Endometrial microvascular endothelial cells (primary cell): ENCODE data around the gene ZNF445. TPM values are rescaled to one million over a fixed set of nuclear protein-coding genes. Genes with fewer than 3 reads are reported as not detected.
"Not testable (repeated sequence)": the region's sequence is repeated elsewhere in the genome, so short reads cannot be mapped to it uniquely, and the experiment has no call there.

Source experiments
- in situ Hi-C: cut with HindIII; loops from 2 replicates; pipeline ENCODE4 v1.10.0; 2017; ENCODE audit warnings: low sequenced_read_pairs, low pct_unique_long_range_greater_than_20kb; ENCODE audit errors: inconsistent ontology term
- total RNA-seq: library from RNA; depleted of rRNA; stranded (reverse); fragments of >200 nt; gene quantifications from one replicate; pipeline ENCODE4 v1.2.3, GENCODE V29; 2015; ENCODE audit errors: inconsistent ontology term

ZNF445 gene
- total RNA-seq, 1 donor from 2014 or later = 6.3 TPM

- in situ Hi-C loops = no loop called here
These were observed 34.7 kb downstream of the ZNF445 start for GRCh38 chr3:44442596-44443309.

- in situ Hi-C loops = no loop called here
These were observed 37.8 kb downstream of the ZNF445 start for GRCh38 chr3:44439499-44440295.

GRCh38 chr3:44437800-44438199 lies 39.7 kb downstream of the ZNF445 start:
- in situ Hi-C loops = no loop called here

GRCh38 chr3:44436181-44436580 lies 41.3 kb downstream of the ZNF445 start:
- in situ Hi-C loops = no loop called here

- in situ Hi-C loops = no loop called here
These were observed 42.5 kb downstream of the ZNF445 start for GRCh38 chr3:44434834-44435510.

- in situ Hi-C loops = no loop called here
These were observed 47.0 kb downstream of the ZNF445 start for GRCh38 chr3:44430466-44430865.

- in situ Hi-C loops = no loop called here
These were observed 48.0 kb downstream of the ZNF445 start for GRCh38 chr3:44429459-44429858.

GRCh38 chr3:44428910-44429309 lies 48.6 kb downstream of the ZNF445 start:
- in situ Hi-C loops = no loop called here

- in situ Hi-C loops = no loop called here
These were observed 49.8 kb downstream of the ZNF445 start for GRCh38 chr3:44427683-44428082.

- in situ Hi-C loops = no loop called here
These were observed 52.7 kb downstream of the ZNF445 start for GRCh38 chr3:44424758-44425157.

- in situ Hi-C loops = no loop called here
These were observed 56.2 kb downstream of the ZNF445 start for GRCh38 chr3:44421280-44421679.

GRCh38 chr3:44420676-44421075 lies 56.8 kb downstream of the ZNF445 start:
- in situ Hi-C loops = no loop called here

- in situ Hi-C loops = no loop called here
These were observed 57.4 kb downstream of the ZNF445 start for GRCh38 chr3:44419923-44420650.

- in situ Hi-C loops = no loop called here
These were observed 58.2 kb downstream of the ZNF445 start for GRCh38 chr3:44419116-44419922.

GRCh38 chr3:44418549-44418948 lies 58.9 kb downstream of the ZNF445 start:
- in situ Hi-C loops = no loop called here

GRCh38 chr3:44418118-44418517 lies 59.4 kb downstream of the ZNF445 start:
- in situ Hi-C loops = not testable (repeated sequence)

GRCh38 chr3:44416031-44417030 lies 61.1 kb downstream of the ZNF445 start:
- in situ Hi-C loops = no loop called here
